C1 segment of cervical spinal cord (tissue), 14 donors: ENCODE measurements around the gene MATCAP1.
A peak's percentile ranks its signal among the peaks of the same experiment; 100 is the strongest.

ENCODE experiments used
- DNase-seq, 14 donors: peaks; one replicate each; lab custom pipeline; 2025; lab: John Stamatoyannopoulos, UW

The MATCAP1 gene

GRCh38 chr16:67191411-67191994 lies 7.7 kb upstream of the MATCAP1 start:
- DNase-seq, result no peak

GRCh38 chr16:67190448-67191399 lies 7.0 kb upstream of the MATCAP1 start:
- DNase-seq, result no peak

GRCh38 chr16:67190041-67190440 lies 6.3 kb upstream of the MATCAP1 start, which contains the start of gene EXOC3L1:
Gene EXOC3L1, minus strand, starts transcription at chr16:67190136. Its CDS starts 460 bp downstream, at chr16:67189676.
- DNase-seq, result no peak

- DNase-seq, result no peak
Measured at GRCh38 chr16:67188798-67189197, 5.0 kb upstream of the MATCAP1 start.

GRCh38 chr16:67188323-67188722 lies 4.6 kb upstream of the MATCAP1 start:
- DNase-seq, result no peak

GRCh38 chr16:67187175-67187890 lies 3.6 kb upstream of the MATCAP1 start:
- DNase-seq, result no peak

GRCh38 chr16:67186550-67186950 lies 2.8 kb upstream of the MATCAP1 start:
- DNase-seq, result no peak

- no peak for DNase-seq
Measured at GRCh38 chr16:67185651-67186134, 1.9 kb upstream of the MATCAP1 start.

- DNase-seq, result peak; percentile 11 to 84 (median 66)
Measured at GRCh38 chr16:67184995-67185650, 1.4 kb upstream of the MATCAP1 start.

- DNase-seq, result no peak
Measured at GRCh38 chr16:67184453-67184994, 761 bp upstream of the MATCAP1 start.

GRCh38 chr16:67183284-67183626 lies 508 bp downstream of the MATCAP1 start:
- DNase-seq, result no peak

GRCh38 chr16:67182288-67182687 lies 1.5 kb downstream of the MATCAP1 start:
- DNase-seq, result no peak

- peak in 4 of 14 donors; percentile 19 to 66 (median 38) for DNase-seq
Measured at GRCh38 chr16:67181346-67181745, 2.4 kb downstream of the MATCAP1 start.

GRCh38 chr16:67180166-67180565 lies 3.6 kb downstream of the MATCAP1 start:
- DNase-seq, result no peak

- no peak for DNase-seq
Measured at GRCh38 chr16:67179421-67180080, 4.2 kb downstream of the MATCAP1 start.

GRCh38 chr16:67177743-67178699 lies 5.7 kb downstream of the MATCAP1 start:
- DNase-seq, result peak in 3 of 14 donors; percentile 38 to 75 (median 56)

- no peak for DNase-seq
Measured at GRCh38 chr16:67176662-67177061, 7.1 kb downstream of the MATCAP1 start.

GRCh38 chr16:67174706-67175231 lies 9.0 kb downstream of the MATCAP1 start:
- DNase-seq, result peak in 1 of 14 donors; percentile 38
